Nucleus accumbens (tissue), 56 donors: ENCODE data around the gene CFAP299.

Experiments
- DNase-seq, 56 donors: peaks; one replicate each; lab custom pipeline; 2025; lab: John Stamatoyannopoulos, UW

Gene CFAP299

DNA sequence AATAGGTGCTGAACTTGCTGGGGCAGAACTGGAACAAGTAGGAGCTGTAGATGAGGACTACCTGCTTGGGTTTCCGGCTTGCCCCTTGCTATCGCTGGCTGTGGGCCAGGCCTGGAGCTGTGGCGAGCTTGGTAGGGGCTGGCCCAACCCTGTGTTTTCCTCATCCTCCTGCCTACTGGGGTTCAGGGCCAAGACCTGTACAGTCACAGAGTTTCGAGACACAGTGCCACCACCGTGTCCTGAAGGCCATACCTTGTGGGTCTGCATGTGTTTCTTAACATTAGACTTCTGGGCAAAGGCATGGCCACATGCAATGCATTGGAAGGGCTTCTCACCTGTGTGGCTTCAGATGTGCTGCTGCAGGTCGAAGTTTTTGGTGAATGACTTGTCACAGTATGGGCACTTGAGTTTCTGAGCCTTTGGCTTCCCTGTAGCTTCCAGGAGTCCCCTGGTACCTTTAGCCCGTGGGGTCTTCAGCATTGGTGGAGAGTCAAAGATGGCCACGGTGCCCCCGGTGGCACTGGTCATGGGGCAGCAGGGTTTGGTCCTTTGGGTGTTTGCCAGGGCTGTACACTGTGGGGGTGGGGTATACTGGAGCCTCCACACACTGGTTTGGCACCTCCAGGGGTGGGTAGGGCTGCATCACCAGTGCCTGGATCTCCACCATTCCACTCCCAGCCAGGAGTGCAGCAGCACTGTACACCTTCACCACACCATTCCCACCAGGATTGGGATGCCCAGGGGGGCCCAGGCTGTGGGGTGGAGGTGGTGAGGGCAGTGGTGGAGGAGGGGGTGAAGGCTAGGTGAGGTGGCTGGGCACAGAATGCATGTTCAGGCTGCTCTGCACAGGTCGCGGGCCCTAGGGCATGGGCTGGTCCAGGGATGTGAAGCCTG lies 52.1 kb downstream of the CFAP299 start:
- DNase-seq, result no peak

DNA sequence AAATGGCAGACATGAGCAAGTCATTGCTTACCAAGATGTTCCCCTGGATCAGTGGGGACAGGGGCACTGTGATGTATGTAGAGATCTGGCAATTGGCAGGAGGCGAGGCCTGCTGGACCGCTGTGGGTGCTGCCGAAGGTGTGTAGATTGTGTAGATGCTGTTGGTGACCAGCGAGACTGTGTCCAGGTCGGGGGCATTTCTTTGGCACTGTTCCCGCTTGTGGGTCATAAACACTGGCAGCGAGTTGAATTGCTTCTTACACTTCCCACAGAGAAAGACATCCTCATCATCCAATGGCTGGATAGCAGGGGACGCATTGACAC lies 52.7 kb downstream of the CFAP299 start:
- DNase-seq, result no peak

DNA sequence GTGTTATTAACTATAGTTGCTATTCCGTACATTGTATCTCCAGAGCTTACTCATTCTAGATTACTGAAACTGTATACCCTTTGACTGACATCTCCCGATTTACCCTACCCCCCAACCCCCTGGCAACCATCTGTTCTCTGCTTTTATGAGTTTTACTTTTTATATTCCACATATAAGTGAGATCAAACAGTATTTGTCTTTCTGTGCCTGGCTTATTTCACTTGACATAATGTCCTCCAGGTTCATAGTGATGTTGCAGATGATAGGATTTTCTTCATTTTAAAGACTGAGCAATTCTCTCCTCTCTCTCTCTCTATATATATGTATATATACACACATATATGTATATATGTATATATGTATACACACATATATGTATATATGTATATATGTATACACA lies 54.6 kb downstream of the CFAP299 start:
- no peak for DNase-seq

DNA sequence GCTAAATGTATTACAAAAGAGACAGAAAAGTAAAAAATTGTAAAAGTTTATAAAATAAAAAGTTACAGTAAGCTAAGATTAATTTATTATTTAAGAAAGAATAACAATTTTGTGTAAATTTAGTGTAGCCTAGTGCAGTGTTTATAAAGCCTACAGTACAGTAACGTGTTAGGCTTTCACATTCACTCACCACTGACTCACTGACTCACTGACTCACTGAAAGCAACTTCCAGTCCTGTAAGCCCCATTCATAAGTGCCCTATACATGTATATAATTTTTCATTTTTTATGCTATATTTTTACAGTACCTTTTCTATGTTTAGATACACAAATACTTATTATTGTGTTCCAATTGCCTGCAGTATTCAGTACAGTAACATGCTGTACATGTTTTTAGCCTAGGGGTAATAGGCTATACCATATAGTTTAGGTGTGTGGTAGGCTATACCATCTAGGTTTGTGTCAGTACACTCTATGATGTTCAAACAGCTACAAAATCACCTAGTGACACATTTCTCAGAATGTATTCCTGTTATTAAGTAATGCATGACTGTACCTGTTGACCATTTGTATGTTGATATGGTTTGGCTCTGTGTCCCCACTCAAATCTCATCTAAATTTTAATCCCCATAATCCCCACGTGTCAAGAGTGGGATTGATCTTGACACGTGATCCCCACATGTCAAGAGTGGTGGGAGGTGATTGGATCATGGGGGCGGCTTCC lies 57.9 kb downstream of the CFAP299 start:
- DNase-seq, result no peak

DNA sequence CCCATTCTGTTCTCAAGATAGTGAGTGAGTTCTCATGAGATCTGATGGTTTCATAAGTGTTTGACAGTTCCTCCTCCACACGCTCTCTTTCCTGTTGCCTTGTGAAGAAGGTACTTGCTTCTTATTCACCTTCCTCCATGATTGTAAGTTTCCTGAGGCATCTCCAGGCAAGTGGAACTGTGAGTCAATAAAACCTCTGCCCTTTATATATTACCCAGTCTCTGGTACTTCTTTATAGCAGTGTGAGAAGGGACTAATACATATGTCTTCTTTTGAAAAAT lies 58.4 kb downstream of the CFAP299 start:
- DNase-seq, result no peak

DNA sequence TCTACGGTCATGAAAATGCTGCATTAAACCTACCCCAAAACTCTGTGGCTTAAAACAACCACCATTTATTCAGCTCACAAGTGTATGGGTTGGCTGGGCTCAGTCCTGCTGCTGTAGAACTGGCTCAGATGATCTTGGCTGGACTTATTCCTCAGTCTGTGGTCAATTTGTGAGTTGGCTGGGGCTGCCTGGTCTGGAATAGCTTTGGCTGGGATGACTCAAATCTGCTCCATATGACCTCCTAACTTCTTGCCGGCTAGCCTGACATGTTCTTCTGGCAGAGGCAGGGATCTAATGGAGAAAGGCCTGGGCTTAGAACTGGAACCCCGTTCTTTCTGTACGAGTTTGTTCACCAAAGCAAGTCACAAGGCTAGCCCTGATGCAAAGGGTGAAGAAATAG lies 71.7 kb downstream of the CFAP299 start:
- DNase-seq, result no peak

DNA sequence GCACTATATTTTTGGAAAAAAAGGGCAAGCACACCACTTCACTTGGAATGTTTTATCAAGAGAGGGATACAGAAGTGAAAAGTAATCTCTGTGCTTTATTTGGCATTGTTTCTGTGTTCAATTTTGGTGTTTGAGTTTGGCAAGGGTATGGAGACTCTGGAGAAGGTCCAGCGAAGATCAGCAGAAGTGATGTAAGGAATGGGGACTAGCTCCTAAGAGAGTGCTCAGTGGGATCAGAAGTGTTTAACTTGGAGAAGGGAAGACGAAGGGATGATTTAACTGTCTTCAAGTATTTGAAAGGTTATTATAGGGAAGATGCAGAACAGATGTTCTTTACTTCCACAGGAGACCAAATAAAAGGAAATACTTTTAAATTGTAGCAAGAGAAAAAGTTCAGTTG lies 74.3 kb downstream of the CFAP299 start:
- DNase-seq, result no peak

DNA sequence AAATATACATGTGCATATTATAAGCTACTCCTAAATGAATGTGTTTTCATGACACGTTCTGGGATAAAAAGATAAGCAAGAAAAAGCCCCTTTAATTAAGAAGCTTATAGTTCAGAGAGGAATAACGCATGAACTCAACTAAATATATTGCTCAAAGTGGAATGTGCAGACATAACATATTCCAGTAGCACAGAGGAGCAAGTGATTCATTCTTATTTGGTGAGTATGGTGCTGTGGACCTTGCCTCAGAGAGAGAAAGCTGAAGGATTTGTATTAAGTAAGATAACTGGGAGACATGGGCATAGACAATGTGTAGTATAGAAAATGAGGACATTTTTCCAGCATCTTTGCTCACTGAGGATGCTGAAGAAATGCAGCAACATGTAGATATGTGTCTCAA lies 76.8 kb downstream of the CFAP299 start:
- no peak for DNase-seq

DNA sequence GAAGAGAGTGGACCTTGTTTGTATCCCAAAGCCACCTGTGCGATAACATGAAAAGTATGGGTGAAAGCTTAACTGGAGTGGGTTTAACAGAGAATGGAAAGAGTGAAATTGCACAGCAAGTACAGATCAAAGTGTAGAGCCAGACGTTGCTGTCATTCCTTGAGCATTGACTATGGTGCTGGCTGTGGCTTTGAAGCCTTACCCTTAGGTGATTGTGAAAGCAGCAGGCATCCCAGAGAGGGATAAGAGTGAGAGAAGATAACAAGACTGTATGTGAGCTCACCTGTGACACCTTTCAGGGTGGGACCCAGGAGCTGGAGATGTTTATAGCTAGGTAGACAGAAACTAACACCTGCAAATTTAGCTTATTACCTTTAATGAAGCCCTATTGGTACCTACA lies 77.6 kb downstream of the CFAP299 start:
- DNase-seq, result no peak

DNA sequence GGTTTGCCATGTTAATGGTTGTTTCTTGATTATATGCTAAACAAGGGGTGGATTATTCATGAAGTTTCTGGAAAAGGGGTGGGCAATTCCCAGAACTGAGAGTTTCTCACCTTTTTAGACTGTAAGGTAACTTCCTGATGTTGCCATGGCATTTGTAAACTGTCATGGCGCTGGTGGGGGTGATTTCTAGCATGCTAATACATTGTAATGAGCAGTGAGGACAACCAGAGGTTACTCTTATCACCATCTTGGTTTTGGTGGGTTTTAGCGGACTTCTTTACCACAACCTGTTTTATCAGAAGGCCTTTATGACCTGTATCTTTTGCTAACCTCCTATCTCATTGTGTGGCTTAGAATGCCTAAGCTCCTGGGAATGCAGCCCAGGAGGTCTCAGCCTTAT lies 81.5 kb downstream of the CFAP299 start:
- no peak for DNase-seq

DNA sequence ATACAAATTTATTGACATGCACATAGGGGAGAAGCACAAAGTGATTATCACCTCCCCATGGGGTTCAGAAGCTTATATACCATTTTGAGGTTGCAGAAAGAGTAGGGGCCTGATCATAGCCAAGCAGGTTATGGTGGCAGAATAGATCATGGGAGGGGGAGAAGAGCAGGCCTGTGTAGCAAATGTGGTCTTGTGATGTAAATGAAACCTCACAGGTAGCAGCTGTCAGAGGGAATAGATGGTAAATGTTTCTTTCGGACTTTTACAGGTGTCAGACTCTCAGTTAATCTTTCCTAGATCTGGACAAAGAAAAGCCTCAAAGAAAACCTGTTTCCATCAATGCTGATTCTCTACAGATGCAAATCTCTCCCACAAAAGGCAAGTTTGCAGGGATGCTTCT lies 84.4 kb downstream of the CFAP299 start:
- no peak for DNase-seq

DNA sequence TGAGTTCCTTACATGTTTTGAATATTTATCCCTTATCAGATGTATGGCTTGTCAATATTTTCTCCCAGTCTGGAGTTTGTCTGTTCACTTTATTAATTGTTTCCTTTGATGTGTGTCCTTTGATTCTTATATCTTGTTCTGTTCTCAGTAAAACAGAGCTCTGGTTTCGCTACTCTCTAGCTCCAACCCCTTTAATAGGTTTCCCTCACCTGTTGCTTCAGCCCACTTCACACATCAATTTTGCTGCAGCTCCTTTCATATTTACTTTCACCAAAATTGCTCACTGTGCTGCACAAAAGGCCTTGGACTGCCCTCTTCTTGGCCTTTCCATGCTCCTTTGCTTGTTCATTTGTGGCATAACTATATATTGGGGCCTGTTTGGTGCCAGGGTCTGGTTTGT lies 85.1 kb downstream of the CFAP299 start:
- no peak for DNase-seq

DNA sequence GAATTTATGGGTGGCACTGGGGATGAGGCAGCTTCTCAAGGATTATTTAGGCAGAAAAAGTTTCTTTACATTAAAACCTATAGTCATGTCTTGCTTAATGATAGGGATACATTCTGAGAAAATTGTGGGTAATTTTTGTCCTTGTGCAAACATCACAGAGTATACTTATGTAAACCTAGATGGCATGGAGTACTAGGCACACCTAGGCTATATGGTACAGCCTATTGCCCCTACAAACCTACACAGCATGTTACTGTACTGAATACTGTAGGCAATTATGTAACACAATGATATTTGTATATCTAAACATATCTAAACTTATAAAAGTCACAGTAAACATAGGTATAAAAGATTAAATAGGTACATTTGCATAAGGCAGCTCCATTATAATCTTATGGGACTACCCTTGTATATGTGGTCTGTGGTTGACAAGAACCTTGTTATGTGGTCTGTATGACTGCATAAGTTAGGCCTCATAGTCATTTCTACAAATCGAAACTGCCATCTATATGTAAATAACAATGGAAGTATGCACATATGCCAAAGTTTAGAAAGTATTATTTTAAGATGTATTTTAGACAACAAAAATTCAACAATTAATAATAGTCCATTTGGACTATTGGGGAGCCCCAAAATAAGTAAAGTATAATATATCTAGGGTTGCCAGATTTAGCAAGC lies 87.3 kb downstream of the CFAP299 start:
- DNase-seq, result no peak

DNA sequence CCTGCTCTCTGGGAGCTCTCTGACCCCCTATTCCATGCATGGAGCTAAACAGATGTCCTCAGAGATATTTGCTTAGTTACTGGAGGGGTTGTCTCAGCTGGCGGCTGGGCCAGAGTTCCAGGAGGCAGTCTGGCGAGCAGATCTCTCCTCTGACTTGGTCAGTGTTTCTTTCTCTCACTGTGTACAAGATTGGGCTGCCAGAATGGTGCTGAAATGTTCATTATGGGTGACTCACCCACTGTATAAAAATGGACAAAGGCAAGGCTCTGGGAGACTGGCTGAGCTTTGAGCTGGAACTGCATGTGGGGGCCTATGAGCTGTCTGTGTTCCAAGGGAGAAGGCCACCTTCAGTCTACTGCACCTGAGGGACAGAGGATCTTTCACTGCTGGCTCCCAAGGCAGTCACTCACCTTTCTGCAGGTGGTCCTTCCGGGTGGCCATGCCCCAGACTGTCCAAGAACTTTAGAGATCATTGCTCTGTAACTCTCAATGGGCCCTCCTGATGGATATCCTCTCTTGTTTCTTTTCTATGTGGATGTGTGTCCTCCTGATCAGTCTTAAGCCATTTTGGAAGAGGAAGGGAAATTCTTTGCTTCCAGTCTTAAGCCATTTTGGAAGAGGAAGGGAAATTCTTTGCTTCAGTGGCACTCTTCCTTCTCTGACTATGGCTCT lies 88.2 kb downstream of the CFAP299 start:
- DNase-seq, result no peak

DNA sequence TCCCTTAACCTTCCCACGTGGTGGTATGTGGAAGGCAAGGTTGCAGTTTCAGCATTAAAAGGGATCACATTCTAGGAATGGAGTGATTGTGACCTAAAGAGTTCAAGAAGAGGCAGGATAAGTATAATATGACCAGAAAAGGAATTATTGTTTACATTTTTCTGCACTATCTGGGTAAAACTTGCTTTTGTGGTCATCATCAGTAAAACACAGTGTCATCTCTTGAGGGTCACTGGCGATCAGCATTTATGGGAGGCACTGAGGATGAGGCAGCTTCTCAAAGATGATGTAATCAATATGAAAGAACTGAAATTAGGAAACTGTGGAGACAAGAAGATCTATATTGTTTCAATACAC lies 88.7 kb downstream of the CFAP299 start:
- DNase-seq, result no peak

DNA sequence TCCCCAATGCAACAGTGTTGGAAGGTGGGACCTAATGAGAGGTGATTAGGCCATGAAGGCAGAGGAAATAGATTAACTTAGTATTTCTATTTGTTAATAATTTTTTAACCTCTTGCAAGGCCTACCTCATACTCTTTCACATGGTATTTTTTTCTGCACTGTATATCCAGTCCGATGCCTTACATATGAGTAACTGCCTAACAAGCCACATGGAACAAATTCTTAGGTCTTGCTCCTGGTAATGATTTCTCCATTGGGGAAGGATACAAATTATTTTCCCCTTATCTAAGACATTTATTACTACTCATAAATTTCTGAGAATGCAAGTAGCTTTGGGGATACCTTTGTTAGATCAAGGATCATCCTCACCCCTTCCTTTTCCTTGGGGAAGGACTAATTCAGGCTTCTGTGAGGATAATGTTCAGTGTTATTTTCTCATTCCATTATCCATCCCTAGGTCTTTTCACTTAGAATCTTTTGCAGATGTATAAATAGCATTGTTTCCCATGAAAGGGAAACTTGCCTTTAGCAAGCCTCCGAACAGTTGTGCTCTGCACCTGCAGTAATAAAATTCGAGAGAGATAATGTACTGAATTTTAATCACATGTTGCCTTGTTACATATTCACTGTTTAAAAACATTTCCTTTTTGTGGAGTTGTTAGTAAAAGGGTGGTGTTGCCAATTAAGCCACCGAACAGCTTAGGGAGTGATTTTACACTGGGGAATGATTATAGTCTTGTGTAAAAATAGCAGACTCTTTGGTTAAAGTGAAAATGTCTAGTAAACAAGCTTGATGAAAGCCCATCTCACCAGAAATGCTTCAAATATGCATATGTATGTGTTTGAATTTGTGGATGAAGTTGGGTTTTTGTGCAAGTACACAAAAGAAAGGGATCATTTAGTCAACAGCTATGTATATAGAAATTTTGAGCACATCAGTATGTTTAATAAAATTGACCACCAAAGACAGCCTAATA lies 89.9 kb downstream of the CFAP299 start:
- DNase-seq, result no peak

DNA sequence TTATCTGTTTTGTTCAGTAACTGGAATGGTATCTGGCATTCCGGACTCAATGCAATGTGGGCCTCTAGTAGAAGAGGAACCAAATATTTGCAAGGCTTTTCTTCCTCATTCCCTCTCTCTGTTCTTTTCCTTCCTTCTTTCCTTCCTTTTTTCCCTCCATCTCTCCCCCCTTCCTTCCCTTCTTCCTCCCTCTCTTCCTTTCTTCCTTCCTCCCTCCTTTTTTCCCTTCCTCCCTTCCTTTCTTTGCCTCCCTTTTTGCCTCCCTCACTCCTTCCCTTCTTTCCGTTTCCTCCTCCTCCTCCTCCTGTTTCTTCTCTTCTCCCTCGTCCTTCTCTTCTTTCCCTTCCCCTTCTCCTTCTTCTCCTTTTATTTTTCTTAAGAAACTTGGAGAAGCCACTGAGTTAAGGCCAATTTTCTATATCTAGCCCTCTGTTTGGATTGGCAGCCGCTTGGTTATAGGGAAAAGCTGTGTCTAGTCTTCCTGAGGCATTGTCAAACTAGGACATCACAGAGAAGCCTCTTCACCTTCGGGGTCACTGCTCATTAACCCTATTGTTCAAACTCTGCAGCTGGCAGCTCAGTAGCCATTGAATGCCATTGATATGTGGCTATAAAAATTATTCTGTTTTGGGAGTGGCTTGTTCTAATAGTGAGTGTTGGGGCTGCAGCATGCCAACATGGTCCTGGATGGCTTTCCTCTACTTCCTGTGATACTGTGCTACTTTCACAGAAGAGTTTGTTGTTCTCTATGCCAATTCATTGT lies 95.9 kb downstream of the CFAP299 start:
- no peak for DNase-seq

DNA sequence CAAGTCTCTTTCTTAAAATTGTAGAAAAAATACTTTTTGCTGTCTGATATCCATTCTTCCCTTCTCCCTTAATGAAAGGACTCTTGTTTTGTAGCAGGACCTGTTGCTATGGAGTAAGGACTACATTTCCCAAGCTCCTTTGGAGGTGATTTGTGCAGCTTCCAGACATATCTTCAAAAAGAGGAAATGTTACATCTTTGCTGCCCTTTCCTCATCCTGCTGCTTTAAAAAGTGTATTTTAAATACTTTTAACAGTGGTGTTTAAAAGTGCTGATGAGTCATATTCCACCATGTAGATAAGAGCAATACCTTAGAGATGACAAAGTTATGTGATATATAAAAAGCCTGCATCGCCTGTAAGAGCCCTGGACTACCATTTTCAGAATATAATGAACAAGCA lies 98.7 kb downstream of the CFAP299 start:
- no peak for DNase-seq

DNA sequence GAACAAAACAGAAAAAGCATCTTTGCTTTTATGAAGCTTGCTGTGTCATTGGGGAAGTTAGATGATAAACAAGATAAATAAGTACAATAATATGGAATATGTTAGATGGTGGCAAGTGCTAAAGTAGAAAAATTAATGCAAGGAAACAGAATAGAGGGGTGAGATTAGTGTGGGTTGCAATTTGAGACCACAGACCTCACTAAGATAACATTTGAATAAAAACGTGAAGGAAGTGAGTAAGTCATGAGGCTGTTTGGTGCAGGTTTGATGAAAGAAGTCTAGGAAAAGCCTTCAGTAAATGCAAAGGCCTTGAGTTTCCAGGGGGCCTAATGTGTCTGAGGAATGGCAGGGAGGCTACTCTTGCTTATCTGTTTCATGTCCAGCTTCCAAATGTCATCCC lies 102.5 kb downstream of the CFAP299 start:
- DNase-seq, result no peak
